H9 (cell line): ENCODE measurements around the gene PHAF1. TPM values are rescaled to one million over a fixed set of nuclear protein-coding genes. Genes with fewer than 3 reads are reported as not detected.

Source experiments
- DNase-seq: peaks from one replicate; pipeline ENCODE4 v3.0.0-alpha.2; 2017
- H2AFZ ChIP-seq: one replicate; pipeline ENCODE4 v1.6.1; 2013; ENCODE audit warnings: mild to moderate bottlenecking, low read length, control low read depth, moderate library complexity
- H2AK5ac ChIP-seq: 2 replicates; pipeline ENCODE4 v1.6.1; 2013; ENCODE audit warnings: low read length, control low read depth, mixed read lengths; ENCODE audit not compliant: insufficient read length
- H2BK120ac ChIP-seq: one replicate; pipeline ENCODE4 v1.6.1; 2013; ENCODE audit warnings: low read depth, mild to moderate bottlenecking, low read length, control low read depth, inconsistent platforms; ENCODE audit not compliant: poor library complexity, severe bottlenecking
- H2BK12ac ChIP-seq: 2 replicates; pipeline ENCODE4 v1.6.1; 2013; ENCODE audit warnings: low read length, control low read depth, mixed read lengths, low read depth; ENCODE audit not compliant: insufficient read length
- H2BK15ac ChIP-seq: 2 replicates; pipeline ENCODE4 v1.6.1; 2013; ENCODE audit warnings: low read depth, low read length, control low read depth
- H2BK20ac ChIP-seq: one replicate; pipeline ENCODE4 v1.6.1; 2013; ENCODE audit warnings: low read depth, mild to moderate bottlenecking, low read length, control low read depth, inconsistent platforms; ENCODE audit not compliant: poor library complexity, severe bottlenecking
- H2BK5ac ChIP-seq: 2 replicates; pipeline ENCODE4 v1.6.1; 2013; ENCODE audit warnings: low read length, control low read depth, mixed read lengths; ENCODE audit not compliant: insufficient read length
- H3K14ac ChIP-seq: 2 replicates; pipeline ENCODE4 v1.6.1; 2013; ENCODE audit warnings: low read length, control low read depth; ENCODE audit not compliant: insufficient read depth
- H3K18ac ChIP-seq: 2 replicates; pipeline ENCODE4 v1.6.1; 2013; ENCODE audit warnings: low read depth, mild to moderate bottlenecking, mixed read lengths, low read length, control low read depth; ENCODE audit not compliant: insufficient read length
- H3K23ac ChIP-seq: 2 replicates; pipeline ENCODE4 v1.6.1; 2013; ENCODE audit warnings: low read length, control low read depth, mixed read lengths, low read depth; ENCODE audit not compliant: insufficient read length
- H3K23me2 ChIP-seq: 2 replicates; pipeline ENCODE4 v1.6.1; 2013; ENCODE audit warnings: low read depth, mild to moderate bottlenecking, mixed read lengths, low read length, control low read depth; ENCODE audit not compliant: insufficient read length, poor library complexity, severe bottlenecking
- H3K27ac ChIP-seq: 2 replicates; pipeline ENCODE4 v1.5.1; 2013; ENCODE audit warnings: low read length, control low read depth, mixed read lengths, low read depth; ENCODE audit not compliant: insufficient read length
- H3K27me3 ChIP-seq: 2 replicates; pipeline ENCODE4 v1.6.1; 2013; ENCODE audit warnings: low read length, control low read depth, inconsistent platforms; ENCODE audit not compliant: insufficient read depth
- H3K4ac ChIP-seq: 2 replicates; pipeline ENCODE4 v1.6.1; 2013; ENCODE audit warnings: low read depth, mild to moderate bottlenecking, control low read depth, inconsistent platforms, low read length, moderate library complexity
- H3K4me1 ChIP-seq: 2 replicates; pipeline ENCODE4 v1.6.1; 2013; ENCODE audit warnings: low read length, control low read depth, inconsistent platforms; ENCODE audit not compliant: insufficient read depth
- H3K4me2 ChIP-seq: 2 replicates; pipeline ENCODE4 v1.6.1; 2013; ENCODE audit warnings: low read length, control low read depth, mixed read lengths; ENCODE audit not compliant: insufficient read length, insufficient read depth
- H3K56ac ChIP-seq: 2 replicates; pipeline ENCODE4 v1.6.1; 2013; ENCODE audit warnings: low read depth, mild to moderate bottlenecking, mixed read lengths, low read length, control low read depth; ENCODE audit not compliant: insufficient read length
- H3K79me1 ChIP-seq: 2 replicates; pipeline ENCODE4 v1.6.1; 2013; ENCODE audit warnings: low read depth, mild to moderate bottlenecking, moderate library complexity, low read length, control low read depth, inconsistent platforms; ENCODE audit not compliant: insufficient read depth, poor library complexity, severe bottlenecking
- H3K79me2 ChIP-seq: 2 replicates; pipeline ENCODE4 v1.6.1; 2013; ENCODE audit warnings: low read length, control low read depth, inconsistent platforms; ENCODE audit not compliant: insufficient read depth
- H3K9ac ChIP-seq: 2 replicates; pipeline ENCODE4 v1.6.1; 2013; ENCODE audit warnings: low read length, control low read depth, mixed read lengths; ENCODE audit not compliant: insufficient read length; ENCODE audit errors: extremely low read depth
- H3K9me3 ChIP-seq: one replicate; pipeline ENCODE4 v1.6.1; 2013; ENCODE audit warnings: low read depth, low read length, inconsistent platforms; ENCODE audit not compliant: control insufficient read depth
- H3T11ph ChIP-seq: one replicate; pipeline ENCODE4 v1.6.1; 2013; ENCODE audit warnings: mild to moderate bottlenecking, low read length, control low read depth, inconsistent platforms
- H4K20me1 ChIP-seq: one replicate; pipeline ENCODE4 v1.6.1; 2013; ENCODE audit not compliant: control insufficient read depth, insufficient read length, insufficient read depth
- H4K5ac ChIP-seq: 2 replicates; pipeline ENCODE4 v1.6.1; 2013; ENCODE audit warnings: low read depth, mild to moderate bottlenecking, mixed read lengths, low read length, control low read depth; ENCODE audit not compliant: insufficient read length
- H4K8ac ChIP-seq: replicated peaks from 2 replicates; pipeline ENCODE4 v1.6.1; 2013; ENCODE audit warnings: low read length, control low read depth, mixed read lengths, low read depth; ENCODE audit not compliant: insufficient read length
- H4K91ac ChIP-seq: 2 replicates; pipeline ENCODE4 v1.6.1; 2013; ENCODE audit warnings: low read depth, mild to moderate bottlenecking, moderate library complexity, mixed read lengths, low read length, control low read depth; ENCODE audit not compliant: insufficient read length
- H3K27ac Mint-ChIP-seq, 3 experiments: 2 replicates in 2 of 3; 3 replicates in 1 of 3; pipeline ENCODE4 v1.8.0; 2020 to 2021; ENCODE audit warnings: mixed read lengths in 3 of 3, mild to moderate bottlenecking in 1 of 3, moderate library complexity in 1 of 3
- H3K27me3 Mint-ChIP-seq: 2 replicates; pipeline ENCODE4 v1.8.0; 2021; ENCODE audit warnings: low read depth, mild to moderate bottlenecking, moderate library complexity, mixed read lengths
- H3K36me3 Mint-ChIP-seq, 3 experiments: 2 replicates in 2 of 3; 3 replicates in 1 of 3; pipeline ENCODE4 v1.8.0; 2020 to 2021; ENCODE audit warnings: low read depth in 3 of 3, mixed read lengths in 3 of 3; ENCODE audit not compliant: insufficient read depth in 1 of 3
- H3K4me1 Mint-ChIP-seq, 2 experiments: 2 replicates each; pipeline ENCODE4 v1.8.0; 2020; ENCODE audit warnings: mixed read lengths in 2 of 2
- H3K4me3 Mint-ChIP-seq, 2 experiments: 2 replicates in 1 of 2; 3 replicates in 1 of 2; pipeline ENCODE4 v1.8.0; 2020 to 2021; ENCODE audit warnings: mild to moderate bottlenecking in 2 of 2, mixed read lengths in 2 of 2, moderate library complexity in 1 of 2
- H3K9me3 Mint-ChIP-seq, 2 experiments: 2 replicates in 1 of 2; 3 replicates in 1 of 2; pipeline ENCODE4 v1.8.0; 2020; ENCODE audit warnings: mild to moderate bottlenecking in 2 of 2, mixed read lengths in 2 of 2, moderate library complexity in 1 of 2
- WGBS: extraction: QIAGEN DNeasy Blood & Tissue Kit; methylation state at CpG from one replicate; pipeline ENCODE4 v1.1.7; 2013; ENCODE audit warnings: missing lambda C conversion rate, low lambda C conversion rate, mixed read lengths; ENCODE audit not compliant: insufficient read length; ENCODE audit errors: extremely low coverage; 5-methylcytosine and 5-hydroxymethylcytosine counted together
- total RNA-seq: library from RNA; stranded (reverse); gene quantifications from 2 replicates; pipeline ENCODE4 v1.2.1, GENCODE V29; 2021
- TF ChIP-seq, protein P1 (sequence below): fragments of 200-600 bp; sonication (generic); conservative IDR thresholded peaks from 3 replicates; pipeline ENCODE4 v1.8.0; 2021; ENCODE audit warnings: antibody characterized with exemption, mild to moderate bottlenecking

Gene PHAF1
- total RNA-seq, 1 experiment from 2014 or later = 18.8 TPM

GRCh38 chr16:67142342-67142741 is 32.6 kb downstream of the PHAF1 start:
- H3K23ac ChIP-seq = no peak overlapping the region
- Mint-ChIP-seq H3K4me1 (no peaks in the 10 kb centered on the region), H3K27me3 (no peaks in the 10 kb centered on the region), H3K36me3 (peaks cover 13 to 88% (median 72%) of the 10 kb centered on the region in 3 experiments), H3K4me3 (no peak overlapping the region), H3K9me3 (no peaks in the 10 kb centered on the region), H3K27ac (no peak overlapping the region)
- no peak overlapping the region for H2BK15ac ChIP-seq
- no peak overlapping the region for H4K91ac ChIP-seq
- H4K5ac ChIP-seq = no peak overlapping the region
- H3K4ac ChIP-seq = no peak overlapping the region
- WGBS = no CpG with 5 or more reads among the region's 9 CpGs
- no peak overlapping the region for H3K4me2 ChIP-seq
- H2BK12ac ChIP-seq = no peak overlapping the region
- H3K4me1 ChIP-seq = no peaks in the 10 kb centered on the region
- H4K8ac ChIP-seq = no peak overlapping the region
- no peak overlapping the region for H3T11ph ChIP-seq
- no peak overlapping the region for H2AFZ ChIP-seq
- H3K23me2 ChIP-seq = no peaks in the 10 kb centered on the region
- TF ChIP-seq, protein P1, sequence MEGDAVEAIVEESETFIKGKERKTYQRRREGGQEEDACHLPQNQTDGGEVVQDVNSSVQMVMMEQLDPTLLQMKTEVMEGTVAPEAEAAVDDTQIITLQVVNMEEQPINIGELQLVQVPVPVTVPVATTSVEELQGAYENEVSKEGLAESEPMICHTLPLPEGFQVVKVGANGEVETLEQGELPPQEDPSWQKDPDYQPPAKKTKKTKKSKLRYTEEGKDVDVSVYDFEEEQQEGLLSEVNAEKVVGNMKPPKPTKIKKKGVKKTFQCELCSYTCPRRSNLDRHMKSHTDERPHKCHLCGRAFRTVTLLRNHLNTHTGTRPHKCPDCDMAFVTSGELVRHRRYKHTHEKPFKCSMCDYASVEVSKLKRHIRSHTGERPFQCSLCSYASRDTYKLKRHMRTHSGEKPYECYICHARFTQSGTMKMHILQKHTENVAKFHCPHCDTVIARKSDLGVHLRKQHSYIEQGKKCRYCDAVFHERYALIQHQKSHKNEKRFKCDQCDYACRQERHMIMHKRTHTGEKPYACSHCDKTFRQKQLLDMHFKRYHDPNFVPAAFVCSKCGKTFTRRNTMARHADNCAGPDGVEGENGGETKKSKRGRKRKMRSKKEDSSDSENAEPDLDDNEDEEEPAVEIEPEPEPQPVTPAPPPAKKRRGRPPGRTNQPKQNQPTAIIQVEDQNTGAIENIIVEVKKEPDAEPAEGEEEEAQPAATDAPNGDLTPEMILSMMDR = no peak
- no peaks in the 10 kb centered on the region for H3K79me1 ChIP-seq
- H2AK5ac ChIP-seq = no peak overlapping the region
- no peak overlapping the region for H3K27ac ChIP-seq
- H2BK120ac ChIP-seq = no peak overlapping the region
- H3K56ac ChIP-seq = no peak overlapping the region
- no peak overlapping the region for H3K18ac ChIP-seq
- DNase-seq = no peak
- no peak overlapping the region for H2BK5ac ChIP-seq
- H3K9ac ChIP-seq = no peak overlapping the region
- no peaks in the 10 kb centered on the region for H3K9me3 ChIP-seq
- H3K14ac ChIP-seq = no peak overlapping the region
- no peaks in the 10 kb centered on the region for H4K20me1 ChIP-seq
- H3K79me2 ChIP-seq = no peaks in the 10 kb centered on the region
- H2BK20ac ChIP-seq = no peak overlapping the region
- no peaks in the 10 kb centered on the region for H3K27me3 ChIP-seq
